ENCODE results near the gene TTC3. TPM values are rescaled to one million over a fixed set of nuclear protein-coding genes. Genes with fewer than 3 reads are reported as not detected.
A peak's percentile ranks its signal among the peaks of the same experiment; 100 is the strongest.

The TTC3 gene
- total and polyA plus RNA-seq, 2 donors (not counting 1 experiment from before 2014, with no cell fraction given): 42.0 to 163 TPM

GRCh38 chr21:37071561-37072273 is 1.3 kb upstream of the TTC3 start:
- Histone ChIP-seq H3K9ac (ENCODE audit: low read length) (peak overlapping the region; percentile 93), H3K4me2 (replicated peaks; ENCODE audit: low read depth, low read length, poor library complexity, severe bottlenecking) (peak overlapping the region; percentile 89), H3K4me1 (ENCODE audit: control insufficient read depth in 2 of 2, insufficient read depth in 2 of 2, low read length in 2 of 2) (peaks cover 22 to 23% of the 10 kb centered on the region in 2 donors), H3K4me3 (ENCODE audit: control extremely low read depth in 1 of 5, extremely low read depth in 1 of 5, insufficient read depth in 1 of 5, low read depth in 2 of 5, low read length in 4 of 5) (peak overlapping the region; percentile 70 to 87 (median 79)), H3K27me3 (replicated peaks in 1 of 4; ENCODE audit: control extremely low read depth in 1 of 4, control insufficient read depth in 3 of 4, insufficient read depth in 4 of 4, low read length in 3 of 4) (no peaks in the 10 kb centered on the region), H3K27ac (ENCODE audit: low read length in 2 of 2) (peak overlapping the region; percentile 96 to 98), H3K36me3 (replicated peaks in 1 of 2; ENCODE audit: control extremely low read depth in 1 of 2, control insufficient read depth in 1 of 2, extremely low read depth in 1 of 2, insufficient read depth in 2 of 2, low read length in 1 of 2) (peaks cover 0 to 17% of the 10 kb centered on the region in 2 experiments), H3K9me3 (ENCODE audit: control extremely low read depth in 1 of 3, control insufficient read depth in 2 of 3, insufficient read depth in 1 of 3, low read length in 2 of 3) (no peaks in the 10 kb centered on the region), H3K79me2 (ENCODE audit: control insufficient read depth, insufficient read depth, low read length) (peaks cover 49% of the 10 kb centered on the region), H2AFZ (ENCODE audit: insufficient read depth, low read depth, low read length, poor library complexity, severe bottlenecking) (peak overlapping the region; percentile 85), H4K20me1 (ENCODE audit: control insufficient read depth, insufficient read depth, low read length, poor library complexity, severe bottlenecking) (peaks cover 12% of the 10 kb centered on the region)
- 49% methylated on average over 5 of the region's 12 CpGs for WGBS (ENCODE audit: insufficient coverage)
- Mint-ChIP-seq H3K9me3 (ENCODE audit: insufficient read depth) (no peaks in the 10 kb centered on the region), H3K4me3 (peak overlapping the region; percentile 88), H3K4me1 (peaks cover 40% of the 10 kb centered on the region), H3K27ac (peak overlapping the region; percentile 95), H3K27me3 (no peaks in the 10 kb centered on the region)
- intact Hi-C loops (cut with micrococcal nuclease): loop anchor here (2.0 to 10.0 kb wide), 6 partner anchors 105 to 917 kb away; partner anchors contain the start of genes DOP1B, DYRK1A and HLCS
- TF ChIP-seq CTCF (IDR thresholded peaks at IDR 0.05) (no peak), EZH2 (IDR thresholded peaks at IDR 0.05; ENCODE audit: borderline replicate concordance, insufficient read depth, low read depth, low read length, poor library complexity, severe bottlenecking) (no peak)
- POLR2A ChIA-PET: interaction anchor here (0.7 to 1.0 kb wide), 2 partner anchors 82 to 808 kb away, joined by 3 to 4 read pairs; no protein-coding TSS in a partner anchor
- DNase-seq: no peak
- CTCF ChIA-PET: interaction anchor here (1.7 kb wide), 1 partner anchor 62 kb away, joined by 5 read pairs; no protein-coding TSS in a partner anchor
- no peak for ATAC-seq (ENCODE audit: low read depth)

Measured in B cell (primary cell).